ENCODE results near the gene KLHDC1. TPM values are rescaled to one million over a fixed set of nuclear protein-coding genes. Genes with fewer than 3 reads are reported as not detected.
"Not testable (repeated sequence)": the region's sequence is repeated elsewhere in the genome, so short reads cannot be mapped to it uniquely, and the experiment has no call there.

KLHDC1 gene
- total RNA-seq, 1 donor from 2014 or later, result 1.3 TPM

DNA sequence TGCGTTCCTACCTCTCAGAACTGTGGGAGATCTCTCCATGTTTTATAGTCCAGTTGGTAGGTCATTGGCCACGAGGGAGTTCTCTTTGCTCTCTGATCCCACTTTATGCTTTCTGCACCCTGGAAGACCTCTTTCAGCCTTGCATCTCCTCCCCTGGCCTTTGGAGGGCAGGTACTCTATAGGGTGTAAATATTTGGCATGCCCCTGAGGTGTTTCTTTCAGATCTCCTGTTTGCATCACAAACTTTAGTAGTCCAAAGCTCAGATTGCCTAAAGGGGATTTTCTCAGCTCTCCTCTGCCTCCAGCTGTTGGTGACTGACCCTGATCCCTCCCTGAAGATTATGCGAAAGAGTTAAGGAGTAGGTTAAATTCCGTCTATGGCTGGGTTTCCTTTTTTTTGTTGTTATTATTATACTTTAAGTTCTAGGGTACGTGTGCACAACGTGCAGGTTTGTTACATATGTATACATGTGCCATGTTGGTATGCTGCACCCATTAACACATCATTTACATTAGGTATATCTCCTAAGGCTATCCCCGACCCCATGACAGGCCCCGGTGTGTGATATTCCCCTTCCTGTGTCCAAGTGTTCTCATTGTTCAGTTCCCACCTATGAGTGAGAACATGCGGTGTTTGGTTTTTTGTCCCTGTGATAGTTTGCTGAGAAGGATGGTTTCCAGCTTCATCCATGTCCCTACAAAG, 29.0 kb downstream of the KLHDC1 start:
- not testable (repeated sequence) for DNase-seq (ENCODE audit: extremely low read depth, low read depth, low spot score)

- no peak for DNase-seq (ENCODE audit: extremely low read depth, low read depth, low spot score)
Observed at GRCh38 chr14:49727171-49727570, 34.3 kb downstream of the KLHDC1 start.

DNA sequence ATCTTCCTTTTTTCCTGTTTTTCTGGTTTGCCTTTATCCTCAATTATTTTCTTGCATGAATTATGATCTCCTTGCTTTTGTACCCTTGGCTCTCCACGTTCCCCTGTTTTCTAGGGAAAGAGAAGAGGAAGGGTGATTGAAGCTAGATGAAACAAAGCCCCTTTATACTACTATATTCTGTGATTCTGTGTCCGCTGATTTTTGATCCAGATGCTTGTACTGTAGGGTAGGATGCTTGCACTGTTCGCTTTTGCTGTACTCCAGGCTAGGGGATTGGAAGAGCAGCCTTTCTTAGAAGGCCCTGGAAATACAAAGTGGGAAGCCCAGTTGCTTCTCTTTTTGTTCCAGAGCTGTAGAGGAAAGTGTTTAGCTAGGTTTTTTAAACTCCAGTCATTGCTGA, 40.0 kb downstream of the KLHDC1 start:
- no peak for DNase-seq (ENCODE audit: extremely low read depth, low read depth, low spot score)

GRCh38 chr14:49733836-49734235, 40.9 kb downstream of the KLHDC1 start:
- DNase-seq (ENCODE audit: extremely low read depth, low read depth, low spot score), result no peak

GRCh38 chr14:49735669-49736068, 42.7 kb downstream of the KLHDC1 start:
- not testable (repeated sequence) for DNase-seq (ENCODE audit: extremely low read depth, low read depth, low spot score)

GRCh38 chr14:49745191-49745590, 52.3 kb downstream of the KLHDC1 start:
- no peak for DNase-seq (ENCODE audit: extremely low read depth, low read depth, low spot score)

- DNase-seq (ENCODE audit: extremely low read depth, low read depth, low spot score), result not testable (repeated sequence)
Observed at GRCh38 chr14:49746476-49746875, 53.6 kb downstream of the KLHDC1 start.

DNA sequence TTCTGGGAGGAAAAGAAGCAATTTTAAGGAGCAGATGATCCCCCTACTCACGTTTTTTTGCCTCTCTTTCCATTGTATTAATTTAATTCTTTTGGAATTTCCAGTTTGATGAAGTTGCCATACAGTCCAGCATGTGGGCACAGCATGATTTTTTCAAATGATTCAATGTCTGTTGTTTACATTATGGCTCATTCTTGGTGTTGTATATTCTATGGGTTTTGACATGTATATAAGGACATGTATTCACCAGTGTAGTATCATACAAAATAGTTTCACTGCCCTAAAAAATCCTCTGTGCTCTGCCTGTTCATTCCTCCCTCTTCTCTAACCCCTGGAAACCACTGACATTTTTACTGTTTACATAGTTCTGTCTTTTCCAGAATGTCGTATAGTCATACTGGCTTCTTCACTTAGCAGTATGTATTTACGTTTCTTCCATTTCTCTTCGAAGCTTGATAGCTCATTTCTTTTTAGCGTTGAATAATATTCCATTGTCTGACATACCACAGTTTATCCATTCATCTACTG, 61.7 kb downstream of the KLHDC1 start:
- DNase-seq (ENCODE audit: extremely low read depth, low read depth, low spot score), result no peak

- DNase-seq (ENCODE audit: extremely low read depth, low read depth, low spot score), result no peak
Observed at GRCh38 chr14:49755378-49755777, 62.5 kb downstream of the KLHDC1 start.

- no peak for DNase-seq (ENCODE audit: extremely low read depth, low read depth, low spot score)
Observed at GRCh38 chr14:49761839-49762551, 69.1 kb downstream of the KLHDC1 start.

DNA sequence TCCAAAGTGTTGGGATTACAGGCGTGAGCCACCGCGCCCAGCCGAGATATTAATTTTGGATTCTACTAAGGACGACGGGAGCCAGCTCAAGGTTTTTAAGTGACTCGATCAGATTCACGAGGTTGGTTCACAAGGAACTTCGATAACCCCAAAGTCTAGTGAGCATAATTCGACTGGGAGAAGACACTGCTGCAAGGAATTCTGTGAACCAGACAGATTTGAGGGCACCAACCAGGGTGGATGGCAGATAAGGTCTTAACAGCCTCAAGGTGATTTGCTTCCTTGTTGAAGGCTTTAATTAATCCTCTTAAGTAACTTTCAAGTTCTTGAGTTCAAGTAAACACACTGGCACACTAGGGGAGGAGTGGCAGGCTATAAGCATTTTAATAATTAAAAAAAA, 73.9 kb downstream of the KLHDC1 start:
- no peak for DNase-seq (ENCODE audit: extremely low read depth, low read depth, low spot score)

GRCh38 chr14:49767270-49767570, 74.3 kb downstream of the KLHDC1 start:
- no peak for DNase-seq (ENCODE audit: extremely low read depth, low read depth, low spot score)

GRCh38 chr14:49767571-49768300, 74.8 kb downstream of the KLHDC1 start, which contains the start of gene KLHDC2:
KLHDC2 (plus strand) TSS chr14:49768153; CDS start chr14:49768469, 316 bp downstream.
- DNase-seq (ENCODE audit: extremely low read depth, low read depth, low spot score), result no peak

- DNase-seq (ENCODE audit: extremely low read depth, low read depth, low spot score), result no peak
Observed at GRCh38 chr14:49768301-49769121, 75.6 kb downstream of the KLHDC1 start.

- no peak for DNase-seq (ENCODE audit: extremely low read depth, low read depth, low spot score)
Observed at GRCh38 chr14:49769171-49769570, 76.3 kb downstream of the KLHDC1 start.

- DNase-seq (ENCODE audit: extremely low read depth, low read depth, low spot score), result no peak
Observed at GRCh38 chr14:49769581-49770211, 76.8 kb downstream of the KLHDC1 start.

DNA sequence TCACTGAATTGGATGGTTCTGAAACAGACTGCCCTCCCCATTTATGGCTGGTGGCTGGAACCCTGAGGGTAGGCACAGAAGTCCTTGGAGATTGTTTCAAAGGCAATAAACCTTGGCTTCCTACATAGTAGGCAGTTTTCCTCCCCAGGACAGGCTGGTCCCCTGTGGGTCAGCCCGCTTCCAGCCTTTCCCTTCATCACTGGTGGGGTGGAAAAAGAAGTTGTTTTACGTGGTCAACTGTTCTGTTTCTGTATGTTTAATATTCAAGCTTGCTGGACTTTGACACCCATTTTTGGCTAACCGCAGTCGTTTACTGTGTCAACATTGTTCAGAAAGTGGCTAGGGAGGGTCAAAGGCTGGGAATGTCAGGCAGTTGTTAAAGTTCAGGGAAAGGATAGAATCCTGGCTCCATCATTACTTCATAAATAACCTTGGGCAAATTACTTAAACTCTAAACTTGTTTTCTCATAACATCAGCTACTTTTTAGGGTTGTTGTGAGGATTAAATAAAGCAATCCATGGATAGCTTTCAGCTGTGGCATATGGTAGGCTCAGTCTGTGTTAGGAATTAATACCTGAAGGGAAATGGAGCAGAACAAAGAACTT, 77.4 kb downstream of the KLHDC1 start:
- no peak for DNase-seq (ENCODE audit: extremely low read depth, low read depth, low spot score)

DNA sequence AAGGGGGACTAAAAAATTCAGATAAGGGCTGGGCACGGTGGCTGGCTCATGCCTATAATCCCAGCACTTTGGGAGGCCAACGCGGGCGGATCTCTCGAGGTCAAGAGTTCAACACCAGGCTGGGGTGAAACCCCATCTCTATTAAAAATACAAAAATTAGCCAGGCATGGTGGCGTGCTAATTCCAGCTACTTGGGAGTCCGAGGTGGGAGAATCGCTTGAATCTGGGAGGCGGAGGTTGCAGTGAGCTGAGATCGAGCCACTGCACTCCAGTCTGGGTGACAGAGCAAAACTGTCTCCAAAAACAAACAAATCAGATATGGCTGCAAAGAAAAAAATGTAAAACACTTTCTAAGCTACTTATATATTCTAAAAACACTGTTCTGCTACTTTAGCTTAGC, 78.8 kb downstream of the KLHDC1 start:
- DNase-seq (ENCODE audit: extremely low read depth, low read depth, low spot score), result not testable (repeated sequence)

- DNase-seq (ENCODE audit: extremely low read depth, low read depth, low spot score), result no peak
Observed at GRCh38 chr14:49774106-49774505, 81.2 kb downstream of the KLHDC1 start.

- no peak for DNase-seq (ENCODE audit: extremely low read depth, low read depth, low spot score)
Observed at GRCh38 chr14:49778421-49778820, 85.5 kb downstream of the KLHDC1 start.

Data from glomerular endothelial cell (primary cell).